Liver (tissue), 9 donors: Measurements from ENCODE around the gene CHSY1. TPM values are rescaled to one million over a fixed set of nuclear protein-coding genes. Genes with fewer than 3 reads are reported as not detected.
A peak's percentile ranks its signal among the peaks of the same experiment; 100 is the strongest.

Source experiments
- DNase-seq: peaks from one replicate; pipeline ENCODE4 v3.0.0-alpha.2; 2017; ENCODE audit warnings: low spot score
- H3K27ac ChIP-seq, 2 donors: one replicate each; pipeline ENCODE4 v1.7.0; 2013; ENCODE audit warnings: inconsistent platforms in 2 of 2, low read length in 2 of 2, control low read depth in 1 of 2, low read depth in 1 of 2, mild to moderate bottlenecking in 1 of 2
- H3K27me3 ChIP-seq, 4 donors: one replicate each; pipeline versions ENCODE4 v1.6.1 to v1.7.0; 2013; ENCODE audit warnings: low read length in 3 of 4, inconsistent platforms in 1 of 4, mild to moderate bottlenecking in 1 of 4, moderate library complexity in 1 of 4; ENCODE audit not compliant: control insufficient read depth in 4 of 4, insufficient read depth in 4 of 4
- H3K36me3 ChIP-seq, 4 donors: one replicate each; pipeline versions ENCODE4 v1.6.1 to v1.7.0; 2013; ENCODE audit warnings: low read length in 3 of 4, mild to moderate bottlenecking in 3 of 4, low read depth in 1 of 4, moderate library complexity in 1 of 4; ENCODE audit not compliant: control insufficient read depth in 4 of 4, insufficient read depth in 3 of 4
- H3K4me1 ChIP-seq, 4 donors: one replicate each; pipeline versions ENCODE4 v1.6.1 to v1.7.0; 2013; ENCODE audit warnings: low read length in 3 of 4, mild to moderate bottlenecking in 3 of 4, moderate library complexity in 1 of 4; ENCODE audit not compliant: control insufficient read depth in 4 of 4, insufficient read depth in 4 of 4
- H3K4me3 ChIP-seq, 3 donors: one replicate each; pipeline versions ENCODE4 v1.6.1 to v1.7.0; 2013; ENCODE audit warnings: low read length in 3 of 3, control low read depth in 1 of 3, low read depth in 1 of 3, mild to moderate bottlenecking in 1 of 3
- H3K9ac ChIP-seq, 2 donors: one replicate each; pipeline ENCODE4 v1.7.0; 2013; ENCODE audit warnings: low read length in 2 of 2, mild to moderate bottlenecking in 2 of 2, moderate library complexity in 2 of 2, control low read depth in 1 of 2, low read depth in 1 of 2
- H3K9me3 ChIP-seq, 4 donors: one replicate each; pipeline versions ENCODE4 v1.6.1 to v1.7.0; 2013; ENCODE audit warnings: low read length in 3 of 4; ENCODE audit not compliant: control insufficient read depth in 4 of 4
- CTCF ChIP-seq: fragments of 150-350 bp; IDR thresholded peaks from 2 replicates; pipeline ENCODE4 v1.5.1; 2017; ENCODE audit warnings: improper control_type of control experiment, low read depth, low read length; ENCODE audit not compliant: missing input control
- EGR1 ChIP-seq, 2 donors: IDR thresholded peaks; 2 replicates each; pipeline ENCODE4 v1.6.1; 2016 to 2018; ENCODE audit warnings: antibody characterized with exemption in 2 of 2, low read depth in 2 of 2
- FOXA1 ChIP-seq: IDR thresholded peaks from 2 replicates; pipeline ENCODE4 v1.6.1; 2016; ENCODE audit warnings: antibody characterized with exemption
- FOXA2 ChIP-seq: IDR thresholded peaks from 2 replicates; pipeline ENCODE4 v1.6.1; 2016; ENCODE audit warnings: antibody characterized with exemption
- GABPA ChIP-seq, 2 donors: IDR thresholded peaks in 1 of 2; conservative IDR thresholded peaks in 1 of 2; 2 replicates each; pipeline ENCODE4 v1.6.1; 2016; ENCODE audit warnings: antibody characterized with exemption in 2 of 2, mild to moderate bottlenecking in 1 of 2, moderate library complexity in 1 of 2
- HNF4A ChIP-seq, 2 donors: conservative IDR thresholded peaks; 2 replicates each; pipeline ENCODE4 v1.6.1; 2016; ENCODE audit warnings: antibody characterized with exemption in 2 of 2, mild to moderate bottlenecking in 2 of 2
- HNF4G ChIP-seq: IDR thresholded peaks from 2 replicates; pipeline ENCODE4 v1.6.1; 2016; ENCODE audit warnings: antibody characterized with exemption
- JUND ChIP-seq, 2 donors: IDR thresholded peaks; 2 replicates each; pipeline ENCODE4 v1.6.1; 2016; ENCODE audit warnings: antibody characterized with exemption in 2 of 2
- MAX ChIP-seq: IDR thresholded peaks from 2 replicates; pipeline ENCODE4 v1.6.1; 2016; ENCODE audit warnings: antibody characterized with exemption
- NR2F2 ChIP-seq: IDR thresholded peaks from 2 replicates; pipeline ENCODE4 v1.6.1; 2016; ENCODE audit warnings: antibody characterized with exemption
- RAD21 ChIP-seq, 2 donors: IDR thresholded peaks; 2 replicates each; pipeline ENCODE4 v1.6.1; 2016; ENCODE audit warnings: antibody characterized with exemption in 2 of 2, mild to moderate bottlenecking in 2 of 2
- REST ChIP-seq: IDR thresholded peaks from 2 replicates; pipeline ENCODE4 v1.6.1; 2016; ENCODE audit warnings: antibody characterized with exemption, mild to moderate bottlenecking
- SP1 ChIP-seq: IDR thresholded peaks from 2 replicates; pipeline ENCODE4 v1.6.1; 2018; ENCODE audit warnings: antibody characterized with exemption, mild to moderate bottlenecking
- TAF1 ChIP-seq: conservative IDR thresholded peaks from 2 replicates; pipeline ENCODE4 v1.6.1; 2016; ENCODE audit warnings: antibody characterized with exemption, mild to moderate bottlenecking
- YY1 ChIP-seq: IDR thresholded peaks from 2 replicates; pipeline ENCODE4 v1.6.1; 2016; ENCODE audit warnings: antibody characterized with exemption, mild to moderate bottlenecking
- ZBTB33 ChIP-seq: IDR thresholded peaks from 2 replicates; pipeline ENCODE4 v1.6.1; 2016; ENCODE audit warnings: antibody characterized with exemption
- WGBS: extraction: QIAGEN DNeasy Blood & Tissue Kit; methylation state at CpG from one replicate; pipeline ENCODE4 v1.1.7; 2013; 5-methylcytosine and 5-hydroxymethylcytosine counted together
- polyA plus RNA-seq, 2 donors: library from polyadenylated mRNA; stranded (reverse) in 1 of 2; unstranded in 1 of 2; fragments of 200-250 nt in 1 of 2; fragments of >200 nt in 1 of 2; fragmentation: Nextera tagmentation in 1 of 2; extraction: Ambion mirVana in 1 of 2; gene quantifications; one replicate each; pipeline versions ENCODE4 v1.2.1 to v1.2.3, GENCODE V29; 2013 to 2015
- total RNA-seq, 2 donors: library from RNA; depleted of rRNA; stranded (reverse); fragments of >200 nt; gene quantifications; one replicate each; pipeline ENCODE4 v1.2.3, GENCODE V29; 2014
- donor health status: healthy.
- donor health status: healthy.
- donor health status: healthy.
- donor health status: healthy.
- donor health status: healthy.

Gene CHSY1
- total and polyA plus RNA-seq, 4 donors, result 1.4 to 12.3 (median 6.6) TPM

DNA sequence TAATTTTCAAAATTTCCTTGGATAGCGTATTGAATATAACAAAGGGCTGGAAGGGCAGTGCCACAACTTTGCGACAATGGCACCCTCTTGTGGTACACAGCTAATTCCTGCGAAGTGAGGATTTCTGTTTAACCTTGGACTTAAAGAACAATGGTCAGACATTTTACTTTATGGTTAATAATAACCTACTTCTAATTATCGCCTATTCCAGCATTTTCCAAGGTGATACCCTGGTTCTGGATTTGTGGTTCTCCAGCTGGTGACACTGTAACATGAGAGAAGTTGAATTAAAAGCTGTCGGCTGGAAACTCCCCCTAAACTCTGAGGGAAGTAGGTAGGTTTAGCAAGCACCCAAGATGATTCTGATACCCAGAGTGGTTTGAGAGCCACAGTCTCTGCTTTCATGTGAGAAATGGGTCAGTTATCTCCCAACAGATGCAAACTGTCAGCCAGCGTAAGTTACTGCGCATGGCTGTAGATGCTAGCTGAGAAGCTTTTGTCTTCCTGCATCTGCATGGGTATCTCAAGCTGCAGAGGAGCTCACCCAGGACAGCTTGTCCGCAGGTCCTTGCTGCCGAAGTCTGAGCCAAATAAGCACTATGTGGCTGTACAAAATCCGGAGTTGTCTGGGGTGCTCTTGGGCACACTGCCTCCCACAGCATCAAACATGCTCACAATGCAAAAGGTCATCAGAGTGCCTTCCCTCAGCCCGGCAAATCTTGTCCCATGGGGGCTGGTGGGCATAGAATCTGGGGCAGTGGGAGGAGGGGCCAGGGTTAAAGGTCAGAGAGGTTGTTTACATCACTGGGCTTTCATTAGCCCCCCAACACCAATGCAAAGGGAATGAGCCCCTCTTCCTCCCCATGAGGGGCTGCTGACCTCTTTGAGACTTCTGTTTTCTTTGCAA lies 6.6 kb upstream of the CHSY1 start:
- Histone ChIP-seq H3K9me3 (no peaks in the 10 kb centered on the region), H3K4me1 (peaks cover 0 to 5% (median 2%) of the 10 kb centered on the region in 4 donors), H3K27me3 (no peaks in the 10 kb centered on the region), H3K27ac (no peak overlapping the region), H3K9ac (peak overlapping the region; percentile 27 to 31), H3K4me3 (no peak overlapping the region), H3K36me3 (no peaks in the 10 kb centered on the region)
- WGBS, result 25% methylated on average over 11 of the region's 11 CpGs
- TF ChIP-seq TAF1 (no peak), YY1 (peak; percentile 12), GABPA (IDR thresholded peaks at IDR 0.05 in 1 of 2, conservative IDR thresholded peaks at IDR 0.05 in 1 of 2) (no peak), REST (no peak), ZBTB33 (no peak), FOXA1 (no peak), CTCF (peak; percentile 89), MAX (no peak), RAD21 (IDR thresholded peaks at IDR 0.05) (peak; percentile 95 to 97), EGR1 (IDR thresholded peaks at IDR 0.05; ENCODE audit: low read depth in 2 of 2) (no peak), NR2F2 (no peak), HNF4A (conservative IDR thresholded peaks at IDR 0.05) (peak in 1 of 2 donors; percentile 40), FOXA2 (no peak)
- DNase-seq, result no peak

- no peaks in the 10 kb centered on the region for H3K27me3 ChIP-seq
- no peaks in the 10 kb centered on the region for H3K36me3 ChIP-seq
- H3K27ac ChIP-seq, result no peak overlapping the region
- no peak for DNase-seq
- 85% methylated on average over 6 of the region's 6 CpGs for WGBS
- peaks cover 0 to 11% (median 4%) of the 10 kb centered on the region in 4 donors for H3K4me1 ChIP-seq
- no peak overlapping the region for H3K9ac ChIP-seq
- no peaks in the 10 kb centered on the region for H3K9me3 ChIP-seq
- no peak overlapping the region for H3K4me3 ChIP-seq
- TF ChIP-seq EGR1 (IDR thresholded peaks at IDR 0.05; ENCODE audit: low read depth in 2 of 2) (no peak), FOXA2 (no peak), SP1 (no peak), YY1 (no peak), MAX (no peak), TAF1 (no peak), HNF4G (no peak), REST (no peak), FOXA1 (no peak), CTCF (no peak), JUND (IDR thresholded peaks at IDR 0.05) (no peak)
Observed at GRCh38 chr15:101256757-101257156, 4.9 kb upstream of the CHSY1 start.
